DMS53 (cell line): ENCODE results near the gene ZAP70.
A peak's percentile ranks its signal among the peaks of the same experiment; 100 is the strongest.
"Not testable (repeated sequence)": the region's sequence is repeated elsewhere in the genome, so short reads cannot be mapped to it uniquely, and the experiment has no call there.

Experiments
- DNase-seq: peaks from one replicate; lab custom pipeline; 2025; lab: John Stamatoyannopoulos, UW

ZAP70 gene

GRCh38 chr2:97713296-97714083, at the start of gene ZAP70:
Gene ZAP70 (plus strand): TSS chr2:97713576. CDS start chr2:97724037, 10,461 bp downstream.
- no peak for DNase-seq

- no peak for DNase-seq
These were observed 49.8 kb upstream of the ZAP70 start for GRCh38 chr2:97663626-97663961.

- peak; percentile 100 for DNase-seq
These were observed 49.3 kb upstream of the ZAP70 start, which contains the start of gene ACTR1B for GRCh38 chr2:97663962-97664635. Gene ACTR1B (minus strand): TSS chr2:97664044. CDS start chr2:97663890, 154 bp downstream.

- peak; percentile 90 for DNase-seq
These were observed 48.8 kb upstream of the ZAP70 start for GRCh38 chr2:97664636-97664970.

- no peak for DNase-seq
These were observed 43.9 kb upstream of the ZAP70 start, which contains the start of gene C2orf92 for GRCh38 chr2:97669448-97669847. Gene C2orf92 (plus strand): TSS chr2:97669713. CDS start chr2:97669789, 76 bp downstream.

- no peak for DNase-seq
These were observed 42.9 kb upstream of the ZAP70 start for GRCh38 chr2:97670471-97670870.

- DNase-seq: no peak
These were observed 41.9 kb upstream of the ZAP70 start for GRCh38 chr2:97671526-97671925.

GRCh38 chr2:97672606-97673140, 40.7 kb upstream of the ZAP70 start:
- DNase-seq: not testable (repeated sequence)

- no peak for DNase-seq
These were observed 40.0 kb upstream of the ZAP70 start for GRCh38 chr2:97673182-97673914.

GRCh38 chr2:97673915-97674283, 39.5 kb upstream of the ZAP70 start:
- DNase-seq: no peak

- no peak for DNase-seq
These were observed 37.8 kb upstream of the ZAP70 start for GRCh38 chr2:97675430-97676113.

GRCh38 chr2:97676620-97677019, 36.8 kb upstream of the ZAP70 start:
- no peak for DNase-seq

GRCh38 chr2:97677480-97677879, 35.9 kb upstream of the ZAP70 start:
- DNase-seq: no peak

GRCh38 chr2:97678298-97678697, 35.1 kb upstream of the ZAP70 start:
- DNase-seq: no peak

- not testable (repeated sequence) for DNase-seq
These were observed 26.1 kb upstream of the ZAP70 start for GRCh38 chr2:97687235-97687634.

GRCh38 chr2:97688062-97688827, 25.1 kb upstream of the ZAP70 start:
- DNase-seq: no peak

- DNase-seq: no peak
These were observed 22.2 kb upstream of the ZAP70 start for GRCh38 chr2:97691166-97691565.

GRCh38 chr2:97693476-97693875, 19.9 kb upstream of the ZAP70 start:
- DNase-seq: no peak

- DNase-seq: no peak
These were observed 17.6 kb upstream of the ZAP70 start for GRCh38 chr2:97695744-97696143.

- DNase-seq: peak; percentile 94
These were observed 15.8 kb upstream of the ZAP70 start for GRCh38 chr2:97697252-97698235.
